Breast epithelium (tissue), 3 donors: ENCODE results near the gene RIMBP2.

Source experiments
- POLR2A ChIP-seq: fragments of 450-650 bp; IDR thresholded peaks from one replicate; pipeline ENCODE4 v1.6.1; 2016; ENCODE audit warnings: antibody characterized with exemption, mild to moderate bottlenecking, moderate library complexity
- POLR2AphosphoS5 ChIP-seq, 3 donors: sonication (generic); formaldehyde crosslinking; IDR thresholded peaks; one replicate each; pipeline ENCODE4 v1.6.1; 2017; ENCODE audit warnings: antibody characterized with exemption in 3 of 3
- TF ChIP-seq, protein P1 (sequence below), 3 donors: fragments of 450-650 bp; IDR thresholded peaks; one replicate each; pipeline ENCODE4 v1.5.1; 2016 to 2017; ENCODE audit warnings: antibody characterized with exemption in 3 of 3, mild to moderate bottlenecking in 3 of 3, moderate library complexity in 3 of 3

DNA sequence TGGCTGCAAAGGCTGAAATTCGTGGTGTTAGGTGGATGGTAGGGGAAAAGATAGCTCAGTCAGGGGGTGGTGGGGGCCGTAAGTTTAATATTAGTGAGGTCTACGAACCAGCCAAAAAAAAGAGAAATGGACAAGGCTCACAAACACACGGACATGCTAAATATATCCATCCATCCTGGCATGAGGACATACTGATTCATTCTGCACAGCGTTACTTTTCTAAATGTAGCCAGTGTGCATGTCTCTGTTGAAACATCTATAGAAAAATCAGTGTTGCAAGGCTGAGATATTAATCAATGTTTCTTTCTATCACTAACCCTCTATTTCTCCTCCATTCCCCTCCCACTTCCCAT lies 227.8 kb downstream of the RIMBP2 start:
- no peak for TF ChIP-seq POLR2A
- TF ChIP-seq, protein P1, sequence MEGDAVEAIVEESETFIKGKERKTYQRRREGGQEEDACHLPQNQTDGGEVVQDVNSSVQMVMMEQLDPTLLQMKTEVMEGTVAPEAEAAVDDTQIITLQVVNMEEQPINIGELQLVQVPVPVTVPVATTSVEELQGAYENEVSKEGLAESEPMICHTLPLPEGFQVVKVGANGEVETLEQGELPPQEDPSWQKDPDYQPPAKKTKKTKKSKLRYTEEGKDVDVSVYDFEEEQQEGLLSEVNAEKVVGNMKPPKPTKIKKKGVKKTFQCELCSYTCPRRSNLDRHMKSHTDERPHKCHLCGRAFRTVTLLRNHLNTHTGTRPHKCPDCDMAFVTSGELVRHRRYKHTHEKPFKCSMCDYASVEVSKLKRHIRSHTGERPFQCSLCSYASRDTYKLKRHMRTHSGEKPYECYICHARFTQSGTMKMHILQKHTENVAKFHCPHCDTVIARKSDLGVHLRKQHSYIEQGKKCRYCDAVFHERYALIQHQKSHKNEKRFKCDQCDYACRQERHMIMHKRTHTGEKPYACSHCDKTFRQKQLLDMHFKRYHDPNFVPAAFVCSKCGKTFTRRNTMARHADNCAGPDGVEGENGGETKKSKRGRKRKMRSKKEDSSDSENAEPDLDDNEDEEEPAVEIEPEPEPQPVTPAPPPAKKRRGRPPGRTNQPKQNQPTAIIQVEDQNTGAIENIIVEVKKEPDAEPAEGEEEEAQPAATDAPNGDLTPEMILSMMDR (IDR thresholded peaks at IDR 0.05): no peak
- no peak for TF ChIP-seq POLR2AphosphoS5 (IDR thresholded peaks at IDR 0.05)
